NCI-H526 treated with DMSO at 0.1 percent for 48 hours (cell line): ENCODE measurements around the gene SSBP3.
"Not testable (repeated sequence)": the region's sequence is repeated elsewhere in the genome, so short reads cannot be mapped to it uniquely, and the experiment has no call there.

Experiments used
- DNase-seq: peaks from one replicate; lab custom pipeline; 2025; lab: John Stamatoyannopoulos, UW

SSBP3 gene

GRCh38 chr1:54406339-54407153 is at the start of gene SSBP3:
Gene SSBP3, minus strand, starts transcription at chr1:54406394.
- DNase-seq, result peak; percentile 87

- no peak for DNase-seq
Observed at GRCh38 chr1:54453509-54453908, 47.3 kb upstream of the SSBP3 start.

GRCh38 chr1:54453022-54453421 is 46.8 kb upstream of the SSBP3 start:
- DNase-seq, result no peak

- DNase-seq, result not testable (repeated sequence)
Observed at GRCh38 chr1:54449431-54449830, 43.2 kb upstream of the SSBP3 start.

- not testable (repeated sequence) for DNase-seq
Observed at GRCh38 chr1:54448801-54449200, 42.6 kb upstream of the SSBP3 start.

GRCh38 chr1:54447081-54447480 is 40.9 kb upstream of the SSBP3 start:
- not testable (repeated sequence) for DNase-seq

- no peak for DNase-seq
Observed at GRCh38 chr1:54442185-54442584, 36.0 kb upstream of the SSBP3 start.

- no peak for DNase-seq
Observed at GRCh38 chr1:54439550-54440223, 33.5 kb upstream of the SSBP3 start.

- no peak for DNase-seq
Observed at GRCh38 chr1:54437783-54438182, 31.6 kb upstream of the SSBP3 start.

GRCh38 chr1:54436826-54437225 is 30.6 kb upstream of the SSBP3 start:
- DNase-seq, result no peak

- no peak for DNase-seq
Observed at GRCh38 chr1:54429838-54430237, 23.6 kb upstream of the SSBP3 start.

GRCh38 chr1:54428837-54429518 is 22.8 kb upstream of the SSBP3 start:
- no peak for DNase-seq

GRCh38 chr1:54425152-54425584 is 19.0 kb upstream of the SSBP3 start:
- DNase-seq, result no peak

GRCh38 chr1:54424398-54424797 is 18.2 kb upstream of the SSBP3 start:
- no peak for DNase-seq

GRCh38 chr1:54421101-54421504 is 14.9 kb upstream of the SSBP3 start:
- no peak for DNase-seq

GRCh38 chr1:54418598-54418997 is 12.4 kb upstream of the SSBP3 start:
- DNase-seq, result not testable (repeated sequence)

- DNase-seq, result no peak
Observed at GRCh38 chr1:54417123-54417522, 10.9 kb upstream of the SSBP3 start.

- DNase-seq, result no peak
Observed at GRCh38 chr1:54416435-54416834, 10.2 kb upstream of the SSBP3 start.

- no peak for DNase-seq
Observed at GRCh38 chr1:54415991-54416390, 9.8 kb upstream of the SSBP3 start.

GRCh38 chr1:54415533-54415932 is 9.3 kb upstream of the SSBP3 start:
- no peak for DNase-seq

GRCh38 chr1:54413732-54414131 is 7.5 kb upstream of the SSBP3 start:
- DNase-seq, result no peak

GRCh38 chr1:54413295-54413694 is 7.1 kb upstream of the SSBP3 start:
- no peak for DNase-seq

- DNase-seq, result no peak
Observed at GRCh38 chr1:54410359-54410758, 4.2 kb upstream of the SSBP3 start.
